ENCODE measurements around the gene PDZK1IP1. TPM values are rescaled to one million over a fixed set of nuclear protein-coding genes. Genes with fewer than 3 reads are reported as not detected.

Gene PDZK1IP1
- total and polyA plus RNA-seq, 12 donors, result 0.17 to 16.9 (median 3.8) TPM

GRCh38 chr1:47219001-47219400 lies 29.2 kb upstream of the PDZK1IP1 start:
- no peak overlapping the region for H3K27ac ChIP-seq
- intact Hi-C loops (cut with DNase I), result no loop called here
- no peaks in the 10 kb centered on the region for H3K4me1 ChIP-seq (replicated peaks in 1 of 2)
- TF ChIP-seq POLR2A (IDR thresholded peaks at IDR 0.05), result no peak
- TF ChIP-seq CTCF (IDR thresholded peaks at IDR 0.05), result no peak
- 62 to 88% (median 81%) methylated on average over 3 to 4 of the region's 4 CpGs for WGBS, 4 donors
- H3K4me3 ChIP-seq, result no peak overlapping the region
- DNase-seq, result no peak
- H3K9me3 ChIP-seq (replicated peaks in 1 of 3), result no peaks in the 10 kb centered on the region
- H3K27me3 ChIP-seq, result no peaks in the 10 kb centered on the region
- H3K36me3 ChIP-seq (replicated peaks in 1 of 2), result no peaks in the 10 kb centered on the region

GRCh38 chr1:47216278-47217059 lies 26.6 kb upstream of the PDZK1IP1 start:
- 74 to 79% (median 76%) methylated on average over 12 of the region's 12 CpGs for WGBS, 4 donors
- TF ChIP-seq POLR2A (IDR thresholded peaks at IDR 0.05), result no peak
- no peak for TF ChIP-seq CTCF (IDR thresholded peaks at IDR 0.05)
- Histone ChIP-seq H3K4me3 (no peak overlapping the region), H3K4me1 (replicated peaks in 1 of 2) (no peaks in the 10 kb centered on the region), H3K27me3 (no peaks in the 10 kb centered on the region), H3K27ac (no peak overlapping the region), H3K9me3 (replicated peaks in 1 of 3) (no peaks in the 10 kb centered on the region), H3K36me3 (replicated peaks in 1 of 2) (no peaks in the 10 kb centered on the region)
- no peak for DNase-seq
- intact Hi-C loops (cut with DNase I), result no loop called here

GRCh38 chr1:47215713-47216112 lies 25.9 kb upstream of the PDZK1IP1 start:
- Histone ChIP-seq H3K4me1 (replicated peaks in 1 of 2) (no peaks in the 10 kb centered on the region), H3K9me3 (replicated peaks in 1 of 3) (no peaks in the 10 kb centered on the region), H3K27ac (no peak overlapping the region), H3K36me3 (replicated peaks in 1 of 2) (no peaks in the 10 kb centered on the region), H3K4me3 (no peak overlapping the region), H3K27me3 (no peaks in the 10 kb centered on the region)
- intact Hi-C loops (cut with DNase I), result no loop called here
- TF ChIP-seq CTCF (IDR thresholded peaks at IDR 0.05), result no peak
- TF ChIP-seq POLR2A (IDR thresholded peaks at IDR 0.05), result no peak
- DNase-seq, result no peak
- 89 to 93% (median 93%) methylated on average over 3 to 4 of the region's 4 CpGs for WGBS, 4 donors

GRCh38 chr1:47214549-47214948 lies 24.7 kb upstream of the PDZK1IP1 start:
- no peak overlapping the region for H3K4me3 ChIP-seq
- no peaks in the 10 kb centered on the region for H3K36me3 ChIP-seq (replicated peaks in 1 of 2)
- TF ChIP-seq CTCF (IDR thresholded peaks at IDR 0.05) (no peak), POLR2A (IDR thresholded peaks at IDR 0.05) (no peak)
- no peaks in the 10 kb centered on the region for H3K27me3 ChIP-seq
- no peak for DNase-seq
- WGBS, 4 donors, result 65 to 70% (median 68%) methylated on average over 3 of the region's 3 CpGs
- no peaks in the 10 kb centered on the region for H3K9me3 ChIP-seq (replicated peaks in 1 of 3)
- intact Hi-C loops (cut with DNase I), result no loop called here
- no peak overlapping the region for H3K27ac ChIP-seq
- H3K4me1 ChIP-seq (replicated peaks in 1 of 2), result no peaks in the 10 kb centered on the region

All from adrenal gland (tissue), 12 donors.